Osteoblast (primary cell): Measurements from ENCODE around the gene BMP8B. TPM values are rescaled to one million over a fixed set of nuclear protein-coding genes. Genes with fewer than 3 reads are reported as not detected.

ENCODE experiments used
- DNase-seq: peaks from one replicate; pipeline ENCODE4 v3.0.0; 2011; ENCODE audit warnings: low spot score, mixed read lengths; ENCODE audit not compliant: insufficient read length; ENCODE audit errors: missing footprints
- H2AFZ ChIP-seq: 2 replicates; pipeline ENCODE4 v1.6.0; 2011; ENCODE audit warnings: mild to moderate bottlenecking, low read length
- H3K27ac ChIP-seq: 2 replicates; pipeline ENCODE4 v1.5.1; 2011; ENCODE audit warnings: mild to moderate bottlenecking, low read depth, low read length, moderate library complexity
- H3K27me3 ChIP-seq: 2 replicates; pipeline ENCODE4 v1.6.0; 2012; ENCODE audit warnings: mild to moderate bottlenecking, control low read depth, inconsistent platforms, low read length, moderate library complexity; ENCODE audit not compliant: insufficient read depth
- H3K36me3 ChIP-seq: 2 replicates; pipeline ENCODE4 v1.5.1; 2011; ENCODE audit warnings: mild to moderate bottlenecking, low read length, control low read depth, moderate library complexity; ENCODE audit not compliant: insufficient read depth
- H3K4me1 ChIP-seq: 2 replicates; pipeline ENCODE4 v1.5.1; 2011; ENCODE audit warnings: mild to moderate bottlenecking, low read length, control low read depth, moderate library complexity; ENCODE audit not compliant: insufficient read depth
- H3K4me2 ChIP-seq: 2 replicates; pipeline ENCODE4 v1.6.0; 2011; ENCODE audit warnings: mild to moderate bottlenecking, low read length; ENCODE audit not compliant: insufficient read depth
- H3K4me3 ChIP-seq: fragments of 200-600 bp; sonication (generic); 3 replicates; pipeline ENCODE4 v1.5.1; 2012; ENCODE audit warnings: mild to moderate bottlenecking, low read length, inconsistent platforms; ENCODE audit not compliant: insufficient read depth
- H3K79me2 ChIP-seq: 2 replicates; pipeline ENCODE4 v1.6.0; 2012; ENCODE audit warnings: mild to moderate bottlenecking, low read length, control low read depth, inconsistent platforms; ENCODE audit not compliant: insufficient read depth
- H3K9me3 ChIP-seq: 2 replicates; pipeline ENCODE4 v1.5.1; 2011; ENCODE audit warnings: low read depth, low read length, control low read depth
- H4K20me1 ChIP-seq: 2 replicates; pipeline ENCODE4 v1.6.0; 2012; ENCODE audit warnings: mild to moderate bottlenecking, low read length, control low read depth; ENCODE audit not compliant: insufficient read depth
- total RNA-seq: library from RNA; depleted of rRNA; stranded (reverse); fragments of >200 nt; gene quantifications from 2 replicates; pipeline ENCODE4 v1.2.3, GENCODE V29; 2012
- TF ChIP-seq, protein P1 (sequence below): IDR thresholded peaks from 2 replicates; pipeline ENCODE4 v1.5.1; 2011; ENCODE audit warnings: mild to moderate bottlenecking, low read depth, low read length, moderate library complexity; ENCODE audit errors: extremely low read depth

Gene BMP8B
- total RNA-seq, 1 donor = 0.36 TPM

GRCh38 chr1:39733161-39733560, 55.5 kb downstream of the BMP8B start:
- Histone ChIP-seq H3K79me2 (no peaks in the 10 kb centered on the region), H3K27me3 (peaks cover 17% of the 10 kb centered on the region), H3K4me1 (peaks cover 25% of the 10 kb centered on the region), H2AFZ (no peak overlapping the region), H4K20me1 (no peaks in the 10 kb centered on the region), H3K27ac (no peak overlapping the region), H3K36me3 (no peaks in the 10 kb centered on the region), H3K4me2 (no peak overlapping the region), H3K4me3 (no peak overlapping the region), H3K9me3 (no peaks in the 10 kb centered on the region)
- DNase-seq = no peak
- TF ChIP-seq, protein P1, sequence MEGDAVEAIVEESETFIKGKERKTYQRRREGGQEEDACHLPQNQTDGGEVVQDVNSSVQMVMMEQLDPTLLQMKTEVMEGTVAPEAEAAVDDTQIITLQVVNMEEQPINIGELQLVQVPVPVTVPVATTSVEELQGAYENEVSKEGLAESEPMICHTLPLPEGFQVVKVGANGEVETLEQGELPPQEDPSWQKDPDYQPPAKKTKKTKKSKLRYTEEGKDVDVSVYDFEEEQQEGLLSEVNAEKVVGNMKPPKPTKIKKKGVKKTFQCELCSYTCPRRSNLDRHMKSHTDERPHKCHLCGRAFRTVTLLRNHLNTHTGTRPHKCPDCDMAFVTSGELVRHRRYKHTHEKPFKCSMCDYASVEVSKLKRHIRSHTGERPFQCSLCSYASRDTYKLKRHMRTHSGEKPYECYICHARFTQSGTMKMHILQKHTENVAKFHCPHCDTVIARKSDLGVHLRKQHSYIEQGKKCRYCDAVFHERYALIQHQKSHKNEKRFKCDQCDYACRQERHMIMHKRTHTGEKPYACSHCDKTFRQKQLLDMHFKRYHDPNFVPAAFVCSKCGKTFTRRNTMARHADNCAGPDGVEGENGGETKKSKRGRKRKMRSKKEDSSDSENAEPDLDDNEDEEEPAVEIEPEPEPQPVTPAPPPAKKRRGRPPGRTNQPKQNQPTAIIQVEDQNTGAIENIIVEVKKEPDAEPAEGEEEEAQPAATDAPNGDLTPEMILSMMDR = no peak

GRCh38 chr1:39732730-39733129, 55.9 kb downstream of the BMP8B start:
- no peak overlapping the region for H2AFZ ChIP-seq
- H3K36me3 ChIP-seq = no peaks in the 10 kb centered on the region
- peaks cover 21% of the 10 kb centered on the region for H3K27me3 ChIP-seq
- no peak overlapping the region for H3K4me3 ChIP-seq
- no peak overlapping the region for H3K27ac ChIP-seq
- H3K4me1 ChIP-seq = peaks cover 21% of the 10 kb centered on the region
- H4K20me1 ChIP-seq = no peaks in the 10 kb centered on the region
- H3K9me3 ChIP-seq = no peaks in the 10 kb centered on the region
- no peaks in the 10 kb centered on the region for H3K79me2 ChIP-seq
- no peak overlapping the region for H3K4me2 ChIP-seq
- TF ChIP-seq, protein P1 = no peak
- DNase-seq = no peak

GRCh38 chr1:39729842-39730241, 58.8 kb downstream of the BMP8B start:
- peaks cover 43% of the 10 kb centered on the region for H3K27me3 ChIP-seq
- no peak overlapping the region for H3K27ac ChIP-seq
- H4K20me1 ChIP-seq = no peaks in the 10 kb centered on the region
- no peaks in the 10 kb centered on the region for H3K79me2 ChIP-seq
- H2AFZ ChIP-seq = no peak overlapping the region
- TF ChIP-seq, protein P1 = no peak
- H3K4me2 ChIP-seq = no peak overlapping the region
- no peaks in the 10 kb centered on the region for H3K36me3 ChIP-seq
- DNase-seq = no peak
- H3K4me3 ChIP-seq = no peak overlapping the region
- H3K4me1 ChIP-seq = peaks cover 11% of the 10 kb centered on the region
- no peaks in the 10 kb centered on the region for H3K9me3 ChIP-seq

- peak overlapping the region; percentile 67 for H2AFZ ChIP-seq
Observed at GRCh38 chr1:39729030-39729429, 59.6 kb downstream of the BMP8B start.

More at GRCh38 chr1:39729030-39729429, 59.6 kb downstream of the BMP8B start:
- Histone ChIP-seq H3K9me3 (no peaks in the 10 kb centered on the region), H3K79me2 (no peaks in the 10 kb centered on the region), H3K4me1 (peaks cover 11% of the 10 kb centered on the region), H3K27me3 (peaks cover 45% of the 10 kb centered on the region), H3K4me2 (peak overlapping the region; percentile 32), H4K20me1 (no peaks in the 10 kb centered on the region), H3K4me3 (no peak overlapping the region), H3K27ac (no peak overlapping the region), H3K36me3 (no peaks in the 10 kb centered on the region)
- TF ChIP-seq, protein P1 = no peak
- DNase-seq = no peak
